Measurements from ENCODE around the gene DLGAP1.

The DLGAP1 gene

GRCh38 chr18:3879114-3879835 lies 575.8 kb downstream of the DLGAP1 start:
- DNase-seq, result no peak

GRCh38 chr18:3878401-3878800 lies 576.7 kb downstream of the DLGAP1 start:
- DNase-seq, result no peak

- no peak for DNase-seq
These were observed 577.4 kb downstream of the DLGAP1 start for GRCh38 chr18:3877678-3878077.

GRCh38 chr18:3875961-3876360 lies 579.1 kb downstream of the DLGAP1 start:
- no peak for DNase-seq

GRCh38 chr18:3875376-3875775 lies 579.7 kb downstream of the DLGAP1 start:
- no peak for DNase-seq

- no peak for DNase-seq
These were observed 580.5 kb downstream of the DLGAP1 start for GRCh38 chr18:3874581-3874980.

GRCh38 chr18:3874125-3874524 lies 581.0 kb downstream of the DLGAP1 start:
- DNase-seq, result no peak

GRCh38 chr18:3873698-3874097 lies 581.4 kb downstream of the DLGAP1 start:
- DNase-seq, result no peak

GRCh38 chr18:3873211-3873610 lies 581.9 kb downstream of the DLGAP1 start:
- no peak for DNase-seq

- no peak for DNase-seq
These were observed 582.5 kb downstream of the DLGAP1 start for GRCh38 chr18:3872641-3873040.

GRCh38 chr18:3871687-3872086 lies 583.4 kb downstream of the DLGAP1 start:
- no peak for DNase-seq

GRCh38 chr18:3870914-3871313 lies 584.2 kb downstream of the DLGAP1 start:
- no peak for DNase-seq

- no peak for DNase-seq
These were observed 585.3 kb downstream of the DLGAP1 start for GRCh38 chr18:3869848-3870247.

GRCh38 chr18:3867864-3868311 lies 587.2 kb downstream of the DLGAP1 start:
- DNase-seq, result no peak

- no peak for DNase-seq
These were observed 587.9 kb downstream of the DLGAP1 start for GRCh38 chr18:3867236-3867635.

- no peak for DNase-seq
These were observed 590.3 kb downstream of the DLGAP1 start for GRCh38 chr18:3864669-3865298.

- no peak for DNase-seq
These were observed 591.5 kb downstream of the DLGAP1 start for GRCh38 chr18:3863593-3863992.

GRCh38 chr18:3863006-3863405 lies 592.1 kb downstream of the DLGAP1 start:
- DNase-seq, result no peak

GRCh38 chr18:3861495-3861894 lies 593.6 kb downstream of the DLGAP1 start:
- DNase-seq, result no peak

- no peak for DNase-seq
These were observed 597.6 kb downstream of the DLGAP1 start for GRCh38 chr18:3857544-3857943.

GRCh38 chr18:3855966-3856365 lies 599.1 kb downstream of the DLGAP1 start:
- no peak for DNase-seq

- DNase-seq, result no peak
These were observed 602.8 kb downstream of the DLGAP1 start for GRCh38 chr18:3852321-3852720.

GRCh38 chr18:3851159-3851558 lies 603.9 kb downstream of the DLGAP1 start:
- DNase-seq, result no peak

GRCh38 chr18:3848316-3848715 lies 606.8 kb downstream of the DLGAP1 start:
- no peak for DNase-seq

- DNase-seq, result no peak
These were observed 609.9 kb downstream of the DLGAP1 start for GRCh38 chr18:3845161-3845560.

Measured in cortex of kidney (tissue), 1 donor.